Measurements from ENCODE around the gene DCTN3. TPM values are rescaled to one million over a fixed set of nuclear protein-coding genes. Genes with fewer than 3 reads are reported as not detected.

The DCTN3 gene
- total RNA-seq, 2 donors from 2014 or later, result 59.1 to 154 TPM

- no peak for TF ChIP-seq CTCF (IDR thresholded peaks at IDR 0.05)
- no peaks in the 10 kb centered on the region for H3K27me3 ChIP-seq
Measured at GRCh38 chr9:34588671-34589635, 31.3 kb downstream of the DCTN3 start.

GRCh38 chr9:34587271-34587670, 33.0 kb downstream of the DCTN3 start:
- no peaks in the 10 kb centered on the region for H3K27me3 ChIP-seq
- no peaks in the 10 kb centered on the region for H3K9me3 ChIP-seq
- H3K36me3 ChIP-seq, result no peaks in the 10 kb centered on the region
- no peak for TF ChIP-seq CTCF (IDR thresholded peaks at IDR 0.05)
- peaks cover 0 to 38% of the 10 kb centered on the region in 2 donors for H3K4me1 ChIP-seq
- no peak for DNase-seq (ENCODE audit: low spot score)
- no peak overlapping the region for H3K27ac ChIP-seq
- no peak overlapping the region for H3K4me3 ChIP-seq

More at GRCh38 chr9:34588671-34589635, 31.3 kb downstream of the DCTN3 start:
- Histone ChIP-seq H3K27ac (peak overlapping the region in 1 of 2 donors; percentile 39), H3K4me1 (peaks cover 0 to 55% of the 10 kb centered on the region in 2 donors), H3K9me3 (no peaks in the 10 kb centered on the region), H3K36me3 (no peaks in the 10 kb centered on the region), H3K4me3 (peak overlapping the region; percentile 55 to 58)
- DNase-seq (ENCODE audit: low spot score), result no peak

GRCh38 chr9:34585946-34586669, 34.2 kb downstream of the DCTN3 start:
- no peak for TF ChIP-seq CTCF (IDR thresholded peaks at IDR 0.05)
- no peaks in the 10 kb centered on the region for H3K27me3 ChIP-seq

GRCh38 chr9:34584970-34585369, 35.3 kb downstream of the DCTN3 start:
- Histone ChIP-seq H3K4me1 (peaks cover 0 to 15% of the 10 kb centered on the region in 2 donors), H3K27ac (no peak overlapping the region), H3K4me3 (no peak overlapping the region), H3K27me3 (no peaks in the 10 kb centered on the region), H3K36me3 (no peaks in the 10 kb centered on the region), H3K9me3 (no peaks in the 10 kb centered on the region)
- TF ChIP-seq CTCF (IDR thresholded peaks at IDR 0.05), result no peak
- DNase-seq (ENCODE audit: low spot score), result no peak

More at GRCh38 chr9:34585946-34586669, 34.2 kb downstream of the DCTN3 start:
- no peaks in the 10 kb centered on the region for H3K36me3 ChIP-seq
- H3K9me3 ChIP-seq, result no peaks in the 10 kb centered on the region
- peaks cover 0 to 27% of the 10 kb centered on the region in 2 donors for H3K4me1 ChIP-seq
- no peak overlapping the region for H3K27ac ChIP-seq
- DNase-seq (ENCODE audit: low spot score), result no peak
- no peak overlapping the region for H3K4me3 ChIP-seq

GRCh38 chr9:34582787-34583186, 37.5 kb downstream of the DCTN3 start:
- DNase-seq (ENCODE audit: low spot score), result no peak
- peaks cover 0 to 21% of the 10 kb centered on the region in 2 donors for H3K4me1 ChIP-seq
- no peak for TF ChIP-seq CTCF (IDR thresholded peaks at IDR 0.05)
- no peaks in the 10 kb centered on the region for H3K27me3 ChIP-seq
- H3K36me3 ChIP-seq, result no peaks in the 10 kb centered on the region
- no peaks in the 10 kb centered on the region for H3K9me3 ChIP-seq
- H3K4me3 ChIP-seq, result no peak overlapping the region
- H3K27ac ChIP-seq, result no peak overlapping the region
